H1 (cell line): ENCODE measurements around the gene SLC7A11. TPM values are rescaled to one million over a fixed set of nuclear protein-coding genes. Genes with fewer than 3 reads are reported as not detected.

Experiments used
- CBX5 ChIP-seq: fragments of 300-800, 300-1000 bp; sonication (generic); IDR thresholded peaks from 2 replicates; pipeline ENCODE4 v1.7.1; 2016; ENCODE audit warnings: antibody characterized with exemption, low read length, low read depth
- CHD1 ChIP-seq: IDR thresholded peaks from 2 replicates; pipeline ENCODE4 v1.6.1; 2012; ENCODE audit warnings: low read depth, low read length, improper control_type of control experiment
- CHD7 ChIP-seq: fragments of 300-600 bp; sonication (generic); IDR thresholded peaks from 2 replicates; pipeline ENCODE4 v1.7.1; 2012; ENCODE audit warnings: low read length, moderate library complexity, mild to moderate bottlenecking, inconsistent platforms; ENCODE audit not compliant: insufficient replicate concordance
- CREB1 ChIP-seq: IDR thresholded peaks from 2 replicates; pipeline ENCODE4 v1.6.1; 2012; ENCODE audit warnings: inconsistent platforms
- GABPA ChIP-seq: IDR thresholded peaks from 2 replicates; pipeline ENCODE4 v1.6.1; 2011; ENCODE audit warnings: mild to moderate bottlenecking, low read length, moderate library complexity, borderline replicate concordance; ENCODE audit not compliant: insufficient read depth
- JUN ChIP-seq: IDR thresholded peaks from 2 replicates; pipeline ENCODE4 v1.6.1; 2011; ENCODE audit warnings: low read depth, mild to moderate bottlenecking, improper control_type of control experiment, low read length
- RAD21 ChIP-seq, 2 experiments: IDR thresholded peaks in 1 of 2; conservative IDR thresholded peaks in 1 of 2; 2 replicates each; pipeline ENCODE4 v1.6.1; 2011; ENCODE audit warnings: low read depth in 2 of 2, low read length in 2 of 2, improper control_type of control experiment in 1 of 2, inconsistent platforms in 1 of 2, mild to moderate bottlenecking in 1 of 2, moderate library complexity in 1 of 2
- RBBP5 ChIP-seq: IDR thresholded peaks from 2 replicates; pipeline ENCODE4 v1.7.1; 2012; ENCODE audit warnings: low read depth, mild to moderate bottlenecking, inconsistent platforms, low read length, moderate library complexity, borderline replicate concordance
- RFX5 ChIP-seq: IDR thresholded peaks from 2 replicates; pipeline ENCODE4 v1.6.1; 2011; ENCODE audit warnings: low read depth, low read length, improper control_type of control experiment, borderline replicate concordance
- SP1 ChIP-seq: IDR thresholded peaks from 2 replicates; pipeline ENCODE4 v1.6.1; 2011; ENCODE audit warnings: low read depth, low read length
- SP2 ChIP-seq: IDR thresholded peaks from 2 replicates; pipeline ENCODE4 v1.6.1; 2012; ENCODE audit warnings: mild to moderate bottlenecking, low read length, inconsistent platforms
- SP4 ChIP-seq: IDR thresholded peaks from 2 replicates; pipeline ENCODE4 v1.6.1; 2012; ENCODE audit warnings: low read length, inconsistent platforms
- TEAD4 ChIP-seq: IDR thresholded peaks from 2 replicates; pipeline ENCODE4 v1.6.1; 2012; ENCODE audit warnings: low read depth, low read length, inconsistent platforms, mixed read lengths
- polyA plus RNA-seq, 7 experiments: library from polyadenylated mRNA; depleted of rRNA in 3 of 7; stranded (reverse) in 5 of 7; unstranded in 2 of 7; fragments of >200 nt in 5 of 7; fragments of 200-250 nt in 2 of 7; gene quantifications; 1 replicate in 5 of 7; 2 replicates in 1 of 7; 4 replicates in 1 of 7; pipeline versions ENCODE4 v1.2.1 to v1.2.3, GENCODE V29; 2011 to 2013; ENCODE audit warnings: missing spikeins in 2 of 7, mixed read lengths in 2 of 7
- total RNA-seq: library from RNA; stranded (reverse); fragmentation: NEBNext Ultra II Directional; extraction: Animal tissue kit (Norgen Biotek cat#: 25700); gene quantifications from 2 replicates; pipeline ENCODE4 v1.2.1, GENCODE V29; 2021

Gene SLC7A11
- total and polyA plus RNA-seq, 2 of the 8 experiments (the other 6 are each of a cell fraction or from before 2014, with no cell fraction given): 6.6 to 17.0 TPM

- TF ChIP-seq CHD7: no peak
- TF ChIP-seq SP1: no peak
- TF ChIP-seq JUN: no peak
- TF ChIP-seq RBBP5: no peak
- TF ChIP-seq CHD1: no peak
- TF ChIP-seq RAD21 (IDR thresholded peaks at IDR 0.05 in 1 of 2, conservative IDR thresholded peaks at IDR 0.05 in 1 of 2; ENCODE audit: low read depth in 2 of 2, low read length in 2 of 2): no peak
- TF ChIP-seq CREB1: no peak
- no peak for TF ChIP-seq GABPA
- TF ChIP-seq RFX5: no peak
- TF ChIP-seq TEAD4: no peak
- no peak for TF ChIP-seq CBX5
- no peak for TF ChIP-seq SP2
- no peak for TF ChIP-seq SP4
- TF ChIP-seq, all 59 proteins: peak for 0
Measured at GRCh38 chr4:138226351-138226750, 15.8 kb downstream of the SLC7A11 start (continued).
